GM21786 (cell line): ENCODE data around the gene ABHD12.
A peak's percentile ranks its signal among the peaks of the same experiment; 100 is the strongest.

Experiments used
- ATAC-seq: cut with Tn5 transposase; IDR thresholded peaks from one replicate; pipeline ENCODE4 v1.9.1; 2021; ENCODE audit not compliant: unreplicated experiment

Gene ABHD12

DNA sequence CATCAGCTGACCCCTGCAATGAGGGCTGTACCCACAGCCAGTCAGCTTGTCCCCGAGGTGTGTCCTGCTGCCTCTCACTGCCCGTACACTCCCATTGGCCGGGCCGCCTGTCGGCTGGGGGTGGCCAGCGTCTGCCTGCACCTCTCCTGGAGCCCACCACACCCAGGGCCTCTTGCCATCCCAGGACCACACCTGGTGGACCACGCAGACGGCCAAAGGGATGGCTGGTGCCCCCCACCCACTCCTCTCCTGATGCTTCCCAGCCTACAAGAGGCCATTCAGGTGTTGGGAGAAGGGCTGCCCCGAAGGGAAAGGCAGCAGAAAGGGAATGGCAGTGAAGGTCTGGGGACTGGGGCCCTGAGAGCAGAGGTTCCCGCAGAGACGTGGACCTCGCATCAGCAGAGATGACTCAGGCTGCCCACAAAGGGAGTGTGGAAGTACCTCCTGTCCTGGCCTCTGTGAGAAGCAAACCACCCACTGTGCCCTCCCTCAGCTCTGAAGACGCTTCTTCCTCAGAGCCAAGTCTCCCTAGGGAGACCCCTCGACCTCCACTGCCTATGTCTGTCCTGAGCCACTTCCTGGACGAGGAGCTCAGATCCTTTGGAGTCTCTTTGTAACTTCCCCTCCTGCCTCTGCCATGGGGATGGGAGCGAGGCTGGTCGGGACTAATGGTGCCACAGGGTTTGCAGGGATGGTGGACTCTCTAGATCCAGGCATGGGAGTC is 81.8 kb downstream of the ABHD12 start:
- ATAC-seq = no peak

DNA sequence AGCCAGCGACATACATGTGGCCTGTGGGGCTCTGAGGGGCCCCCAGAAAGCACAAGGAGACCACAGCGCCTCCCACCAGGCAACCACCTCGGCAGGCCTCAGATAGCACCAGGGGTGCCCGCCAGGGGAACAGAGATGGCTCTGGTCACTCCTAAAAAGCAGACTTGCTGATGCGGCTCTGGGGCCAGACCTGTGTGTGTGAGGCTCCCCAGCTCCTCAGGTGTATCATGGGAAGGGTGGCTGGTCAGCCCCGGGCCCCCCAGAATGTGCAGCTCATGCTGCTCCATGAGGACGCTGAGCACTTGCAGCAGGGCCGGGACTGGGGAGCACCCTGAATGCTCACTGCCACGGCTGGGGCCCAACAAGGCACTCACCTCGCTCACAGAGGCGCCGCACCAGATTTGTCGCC is 82.5 kb downstream of the ABHD12 start:
- no peak for ATAC-seq

DNA sequence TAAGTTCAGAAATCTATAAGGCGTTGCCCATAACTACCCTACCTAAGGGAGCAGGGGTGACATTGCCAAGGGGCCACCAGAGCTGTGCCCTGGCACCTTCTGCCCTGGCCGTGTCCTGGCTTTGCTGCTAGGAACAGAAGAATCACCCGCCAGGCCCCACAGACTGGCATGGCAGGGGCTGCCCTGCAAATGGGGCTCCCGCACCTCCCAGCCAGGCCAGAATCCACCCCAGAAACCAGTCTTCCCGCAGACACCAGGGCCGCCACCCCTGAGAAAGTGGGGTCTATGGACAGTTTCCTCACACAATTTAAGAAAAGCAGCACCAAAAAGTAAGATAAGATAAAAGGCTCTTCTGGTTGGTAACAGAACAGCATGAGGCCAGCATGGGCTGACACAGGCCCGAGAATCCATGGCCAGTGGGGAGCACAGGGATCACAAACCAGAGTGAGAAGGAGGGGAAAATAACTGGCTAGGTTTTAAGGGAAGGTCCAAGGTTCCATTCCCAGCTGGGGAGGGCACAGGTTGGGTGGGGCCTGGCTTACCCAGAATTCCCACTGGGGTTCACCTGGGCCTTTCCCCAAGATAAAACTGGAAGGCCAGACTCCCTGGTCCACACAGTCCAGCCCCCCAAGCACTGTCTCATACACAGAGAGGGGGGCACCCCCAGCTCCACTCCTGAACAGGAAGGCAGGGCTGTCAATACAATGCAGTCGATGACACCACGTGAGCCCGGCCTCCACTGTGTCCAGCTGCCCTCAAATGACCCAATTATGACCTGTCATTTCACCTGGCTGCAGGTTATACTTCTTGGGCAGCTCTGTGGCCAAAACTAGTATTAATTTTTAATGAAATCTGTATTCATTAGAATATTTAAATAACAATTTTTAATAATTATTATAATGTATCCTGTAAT is 83.4 kb downstream of the ABHD12 start:
- ATAC-seq = no peak

DNA sequence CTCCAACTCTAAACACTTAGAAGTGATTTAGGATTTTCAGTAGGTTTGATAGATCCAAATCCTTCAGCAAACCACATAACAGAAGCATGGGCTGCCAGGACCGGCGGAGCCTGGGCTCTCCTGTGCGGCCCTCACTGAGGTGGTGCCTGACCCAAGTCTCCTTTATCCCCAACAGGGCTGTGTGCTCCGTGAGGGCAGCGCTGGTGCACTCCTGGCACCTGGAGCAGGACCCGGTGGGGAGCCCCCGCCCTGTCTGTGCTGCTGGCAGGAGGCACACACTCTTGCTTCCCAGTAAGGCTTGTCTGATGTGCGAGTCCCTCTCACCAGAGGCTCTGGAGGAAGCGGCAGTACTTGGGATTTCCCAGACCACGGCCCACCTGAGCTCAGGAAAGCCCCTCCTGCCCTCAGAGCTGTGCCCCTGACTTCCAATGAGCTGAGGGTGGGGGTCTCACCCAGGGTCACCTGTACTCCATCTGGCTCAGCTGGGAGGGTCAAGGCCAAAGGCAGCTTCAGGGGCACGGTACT is 86.5 kb downstream of the ABHD12 start:
- ATAC-seq = no peak

DNA sequence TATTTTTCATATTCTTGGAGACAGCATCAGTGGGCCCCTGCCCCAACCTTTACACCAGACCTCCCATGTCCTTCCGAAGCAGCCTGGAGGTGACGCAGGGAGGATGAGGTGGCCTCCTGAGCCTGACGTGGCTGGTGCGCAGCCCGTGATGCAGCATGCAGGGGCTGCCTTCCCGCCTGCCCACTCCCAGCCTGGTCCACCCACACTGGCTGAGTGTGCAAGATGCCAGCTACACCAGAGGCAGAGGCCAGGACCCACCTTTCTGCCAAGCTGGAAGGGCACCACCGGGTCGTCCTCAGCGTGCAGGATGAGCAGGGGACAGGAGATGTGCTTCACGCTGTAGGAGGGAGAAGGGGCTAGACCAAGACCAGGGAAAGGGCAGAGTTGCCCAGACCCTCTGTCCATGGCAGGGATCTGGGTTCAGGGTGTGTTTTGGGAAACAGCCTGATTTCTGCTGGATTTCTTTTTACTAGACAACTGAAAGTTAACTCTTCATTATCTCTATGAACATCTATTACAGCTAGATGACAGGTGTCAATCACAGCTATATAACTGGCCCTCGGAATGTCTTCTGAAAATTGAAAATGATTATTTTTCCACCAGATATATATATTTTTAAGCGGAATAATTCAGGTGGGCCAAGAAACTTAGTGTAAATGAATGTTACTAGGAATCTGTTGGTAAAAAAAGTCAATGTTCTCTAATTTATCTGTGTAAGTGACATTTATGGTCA is 87.2 kb downstream of the ABHD12 start:
- no peak for ATAC-seq

DNA sequence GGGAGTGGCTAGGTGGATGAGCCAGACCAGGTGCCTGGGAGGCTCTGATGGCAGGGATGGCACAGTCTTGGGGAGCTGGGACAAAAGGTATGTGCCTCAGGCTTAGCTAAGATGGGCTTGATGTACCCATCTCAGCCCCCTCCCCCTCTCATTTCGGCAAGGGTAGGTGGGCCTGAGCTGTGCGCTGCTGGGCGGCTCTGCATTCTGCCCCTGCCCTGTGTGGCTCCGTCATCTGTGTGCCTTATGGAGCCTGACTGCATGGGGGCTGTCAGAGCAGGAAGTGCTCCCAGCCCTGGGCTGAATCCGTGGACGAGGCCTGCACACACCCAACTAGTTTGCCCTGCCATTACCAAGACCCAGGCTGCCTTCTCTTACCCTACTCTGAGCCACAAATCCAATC is 88.0 kb downstream of the ABHD12 start:
- ATAC-seq = no peak

DNA sequence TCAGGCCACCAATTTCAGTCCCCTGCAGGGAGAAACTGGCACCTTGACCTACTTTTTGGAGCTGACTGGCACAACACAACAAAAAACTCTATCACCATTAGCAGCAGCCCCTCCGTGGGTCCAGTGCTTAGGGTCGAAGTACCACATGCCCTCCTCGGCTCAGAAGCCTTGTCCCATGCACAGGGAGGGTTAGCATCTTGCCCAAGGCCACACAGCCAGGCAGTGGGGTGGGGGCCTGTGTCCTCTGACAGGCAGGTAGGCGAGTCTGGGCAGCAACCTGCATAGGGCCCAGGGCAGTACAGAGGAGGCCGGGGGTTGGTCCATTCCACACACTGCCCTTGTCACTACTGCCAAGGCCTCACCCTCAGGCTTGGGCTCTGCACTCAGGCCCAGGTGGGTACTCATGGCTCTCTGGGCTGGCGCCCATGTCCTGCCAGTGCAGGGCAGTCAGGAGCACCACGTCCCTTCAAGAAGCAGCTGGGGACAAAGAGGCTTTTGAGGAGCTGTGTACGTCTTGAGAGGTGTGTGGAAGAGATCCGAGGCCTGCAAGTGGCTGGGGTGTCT is 89.2 kb downstream of the ABHD12 start:
- no peak for ATAC-seq

DNA sequence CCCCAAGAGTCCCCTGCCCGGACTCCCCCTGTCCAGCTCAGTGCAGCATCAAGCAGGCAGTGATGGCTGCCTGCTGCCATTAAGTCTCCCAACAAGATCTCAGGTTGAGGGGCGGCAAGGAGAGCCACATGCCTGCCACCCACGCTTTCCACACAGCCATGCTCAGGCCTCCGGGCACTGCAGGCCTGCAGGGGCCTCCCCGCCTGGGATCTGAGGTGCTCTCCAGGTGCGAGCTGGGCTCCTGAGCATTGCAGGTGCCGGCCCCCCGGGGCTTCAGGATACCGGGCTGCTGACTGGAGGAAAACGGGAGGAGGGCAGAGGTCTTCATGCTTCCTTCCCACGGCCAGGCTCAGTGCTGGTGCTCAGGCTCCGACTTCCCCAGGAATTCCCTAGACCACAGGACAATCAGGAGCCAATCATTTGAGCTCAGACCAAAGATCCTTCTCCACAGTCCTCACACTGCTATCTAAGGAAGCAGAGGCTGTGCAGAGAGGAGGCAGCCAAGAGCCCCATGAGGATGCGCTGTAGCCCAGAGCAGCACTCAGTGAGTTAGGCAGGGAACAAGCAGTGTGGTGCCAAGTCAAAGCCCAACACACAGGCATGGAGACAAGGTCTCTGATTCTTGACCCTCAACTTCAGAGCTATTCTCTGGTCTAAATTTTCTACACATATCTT is 90.0 kb downstream of the ABHD12 start:
- ATAC-seq = no peak

DNA sequence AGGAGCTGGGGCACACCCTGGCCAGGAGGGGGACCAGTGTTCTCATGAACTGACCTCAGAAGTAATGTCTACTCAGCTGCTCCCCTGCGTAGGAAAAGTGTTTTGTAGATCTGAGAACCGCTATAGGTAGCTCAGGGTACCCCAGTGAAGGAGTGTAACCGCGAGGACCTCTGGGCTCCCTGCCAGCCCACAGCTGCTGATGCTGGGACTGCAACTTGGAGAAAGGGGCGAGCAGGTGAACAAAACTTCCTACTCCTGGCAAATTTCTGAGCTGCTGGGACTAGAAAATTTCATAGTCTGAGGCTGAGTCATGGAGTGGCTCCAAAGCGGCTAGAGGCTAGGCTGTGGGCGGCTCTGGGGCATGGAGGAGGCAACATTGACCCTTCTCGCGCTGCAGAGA is 90.8 kb downstream of the ABHD12 start:
- ATAC-seq = no peak

DNA sequence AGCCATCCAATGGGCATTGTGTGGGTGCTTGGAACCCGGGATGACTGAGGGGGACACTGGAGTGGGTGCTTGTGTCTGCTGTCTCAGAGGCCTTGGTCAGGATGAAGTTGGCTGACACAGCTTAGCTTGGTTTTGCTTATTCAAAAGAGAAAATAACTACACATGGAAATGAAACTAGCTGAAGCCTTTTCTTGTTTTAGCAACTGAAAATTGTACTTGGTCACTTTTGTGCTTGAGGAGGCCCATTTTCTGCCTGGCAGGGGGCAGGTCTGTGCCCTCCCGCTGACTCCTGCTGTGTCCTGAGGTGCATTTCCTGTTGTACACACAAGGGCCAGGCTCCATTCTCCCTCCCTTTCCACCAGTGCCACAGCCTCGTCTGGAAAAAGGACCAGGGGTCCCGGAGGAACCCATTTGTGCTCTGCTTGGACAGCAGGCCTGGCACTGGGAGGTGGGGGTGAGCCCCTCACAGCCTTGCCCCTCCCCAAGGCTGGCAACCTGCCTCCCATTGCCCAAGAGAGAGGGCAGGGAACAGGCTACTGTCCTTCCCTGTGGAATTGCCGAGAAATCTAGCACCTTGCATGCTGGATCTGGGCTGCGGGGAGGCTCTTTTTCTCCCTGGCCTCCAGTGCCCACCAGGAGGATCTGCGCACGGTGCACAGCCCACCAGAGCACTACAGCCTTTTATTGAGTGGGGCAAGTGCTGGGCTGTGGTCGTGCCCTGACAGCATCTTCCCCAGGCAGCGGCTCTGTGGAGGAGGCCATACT is 93.3 kb downstream of the ABHD12 start:
- ATAC-seq = peak; percentile 73

DNA sequence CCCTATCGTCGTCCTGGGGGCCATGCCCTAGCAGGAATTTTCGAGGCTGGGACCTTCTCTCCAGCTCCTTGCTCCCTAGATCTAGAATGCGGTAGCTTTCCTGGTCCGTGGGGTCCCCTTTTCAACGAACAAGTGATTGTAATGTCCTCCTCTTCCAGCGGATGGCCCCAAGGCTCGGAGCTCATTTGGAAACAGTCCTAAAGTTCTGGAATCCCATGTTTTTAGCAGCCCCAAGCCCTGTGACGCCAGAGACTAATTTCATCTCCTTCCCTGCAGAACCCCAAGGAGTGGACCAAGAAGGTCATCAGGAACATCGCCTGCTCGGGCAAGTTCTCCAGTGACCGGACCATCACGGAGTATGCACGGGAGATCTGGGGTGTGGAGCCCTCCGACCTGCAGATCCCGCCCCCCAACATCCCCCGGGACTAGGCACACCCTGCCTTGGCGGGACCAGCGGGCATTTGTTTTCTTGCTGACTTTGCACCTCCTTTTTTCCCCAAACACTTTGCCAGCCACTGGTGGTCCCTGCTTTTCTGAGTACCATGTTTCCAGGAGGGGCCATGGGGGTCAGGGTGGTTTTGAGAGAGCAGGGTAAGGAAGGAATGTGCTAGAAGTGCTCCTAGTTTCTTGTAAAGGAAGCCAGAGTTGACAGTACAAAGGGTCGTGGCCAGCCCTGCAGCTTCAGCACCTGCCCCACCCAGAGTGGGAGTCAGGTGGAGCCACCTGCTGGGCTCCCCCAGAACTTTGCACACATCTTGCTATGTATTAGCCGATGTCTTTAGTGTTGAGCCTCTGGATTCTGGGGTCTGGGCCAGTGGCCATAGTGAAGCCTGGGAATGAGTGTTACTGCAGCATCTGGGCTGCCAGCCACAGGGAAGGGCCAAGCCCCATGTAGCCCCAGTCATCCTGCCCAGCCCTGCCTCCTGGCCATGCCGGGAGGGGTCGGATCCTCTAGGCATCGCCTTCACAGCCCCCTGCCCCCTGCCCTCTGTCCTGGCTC is 94.2 kb downstream of the ABHD12 start:
- peak; percentile 32 for ATAC-seq

DNA sequence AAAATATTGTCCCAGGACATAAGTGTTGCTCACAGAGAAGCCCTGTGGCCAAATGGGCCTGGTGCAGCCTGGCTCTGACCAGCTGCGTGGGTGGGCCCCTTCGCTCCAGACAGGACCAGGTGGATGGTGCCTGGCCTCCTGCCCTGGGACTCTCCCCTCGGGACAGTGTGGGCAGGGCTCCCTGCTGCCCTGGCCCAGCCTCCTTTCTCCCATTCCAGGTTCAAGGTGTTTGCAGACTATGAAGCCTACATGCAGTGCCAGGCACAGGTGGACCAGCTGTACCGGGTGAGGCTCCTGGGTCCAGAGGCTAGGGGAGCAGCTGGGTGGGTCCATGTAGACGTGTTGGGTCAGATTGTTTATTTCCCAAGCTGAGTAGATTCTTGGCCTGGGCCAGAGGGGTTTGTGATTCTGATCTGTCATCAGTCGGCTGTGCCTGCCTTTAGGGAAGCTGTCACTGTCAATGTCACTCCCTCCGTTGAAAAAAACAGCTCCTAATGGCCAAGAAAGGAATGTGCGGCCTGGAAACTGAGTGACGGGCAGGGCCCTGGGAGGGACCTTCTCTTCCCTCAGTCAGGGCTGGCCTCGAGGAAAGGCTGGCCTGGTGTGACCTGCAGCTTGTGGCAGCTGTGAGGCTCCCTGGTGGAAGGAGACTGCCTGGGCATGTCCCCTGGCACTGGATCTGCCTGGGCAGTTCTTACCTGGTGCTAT is 95.1 kb downstream of the ABHD12 start:
- no peak for ATAC-seq

DNA sequence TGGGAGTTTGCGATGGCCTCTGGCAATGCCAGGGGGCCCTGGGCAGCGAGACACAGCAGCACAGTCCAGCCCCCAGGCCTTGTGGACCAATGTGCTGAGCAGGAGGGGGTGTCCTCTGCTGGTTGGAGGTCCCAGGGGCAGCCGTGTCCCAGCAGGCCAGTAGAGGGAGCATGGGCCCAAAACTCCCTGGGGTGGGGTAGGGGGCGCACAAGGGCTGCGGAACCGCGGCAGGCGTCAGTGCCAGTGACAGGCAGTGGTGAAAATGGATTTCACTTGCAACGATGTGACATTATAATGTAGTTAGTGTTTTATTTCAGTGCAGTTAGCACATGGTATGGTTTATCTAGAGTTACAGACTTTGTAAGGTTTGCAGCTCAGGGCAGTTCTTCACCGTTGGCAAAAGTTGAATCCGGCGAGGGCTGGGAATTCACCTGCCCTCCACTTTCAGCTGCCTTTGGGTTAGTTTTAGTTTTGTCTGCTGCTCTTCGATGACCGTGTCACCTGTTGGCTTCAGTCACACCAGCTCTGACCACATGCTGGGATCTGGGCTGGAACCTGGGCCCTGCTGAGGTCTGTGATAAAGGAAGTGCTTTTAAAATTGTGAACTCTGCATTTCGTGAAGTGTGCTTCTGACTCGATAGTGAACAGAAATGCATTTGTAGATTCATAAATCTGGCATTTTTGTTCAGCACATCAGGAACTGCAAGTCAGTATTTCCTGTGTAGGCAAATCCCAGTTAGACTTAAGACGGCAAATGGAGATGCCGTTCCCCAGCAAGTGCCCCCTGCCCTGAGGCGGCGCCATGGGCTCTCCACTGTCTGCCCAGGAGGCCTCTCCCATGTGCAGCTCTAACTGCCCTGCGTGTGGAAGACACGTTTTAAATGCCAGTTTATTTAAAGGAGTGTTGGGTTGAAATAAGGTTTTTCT is 95.9 kb downstream of the ABHD12 start:
- no peak for ATAC-seq

DNA sequence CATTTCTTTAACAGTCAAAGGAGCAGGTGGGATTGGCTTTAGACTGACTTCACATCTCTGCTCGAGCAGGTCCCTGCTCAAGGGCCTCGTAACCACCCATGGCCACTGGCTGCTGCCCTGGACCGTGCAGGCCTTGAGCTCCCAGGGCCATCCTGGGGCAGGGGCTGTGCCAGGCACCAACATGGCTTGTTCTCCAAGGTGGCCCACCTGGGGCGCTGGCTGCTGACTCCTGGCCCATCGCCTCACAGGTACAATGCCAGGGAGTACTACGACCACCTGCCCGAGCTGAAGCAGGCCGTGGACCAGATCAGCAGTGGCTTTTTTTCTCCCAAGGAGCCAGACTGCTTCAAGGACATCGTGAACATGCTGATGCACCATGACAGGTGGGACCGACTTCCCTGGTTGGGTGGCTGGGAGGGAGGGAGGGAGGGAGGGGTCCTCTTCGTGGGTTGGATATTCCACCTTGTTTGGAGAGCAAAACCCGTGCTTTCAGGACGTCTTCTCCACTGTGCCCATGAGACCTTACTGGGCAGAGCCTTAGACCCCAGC is 96.7 kb downstream of the ABHD12 start:
- ATAC-seq = no peak

DNA sequence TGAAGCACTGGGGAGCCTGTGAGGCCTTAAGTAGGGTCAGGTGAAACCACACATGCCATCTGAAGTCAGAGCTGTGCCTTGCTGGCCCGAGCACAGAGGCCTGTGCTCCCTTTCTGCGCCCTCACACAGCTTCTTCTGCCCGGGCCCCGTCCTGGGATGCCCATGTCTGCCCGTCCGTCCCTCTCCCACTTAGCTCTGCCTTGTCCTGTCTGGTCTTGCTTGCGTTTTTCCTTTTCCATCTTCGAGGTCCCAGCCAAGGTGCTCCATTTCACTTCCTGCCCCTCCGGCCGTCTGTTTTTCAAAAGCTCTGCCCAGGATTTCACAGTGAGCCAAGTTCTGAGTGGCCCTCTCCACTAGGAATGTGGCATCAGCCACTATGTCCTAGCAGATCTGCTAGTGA is 97.1 kb downstream of the ABHD12 start:
- ATAC-seq = no peak

DNA sequence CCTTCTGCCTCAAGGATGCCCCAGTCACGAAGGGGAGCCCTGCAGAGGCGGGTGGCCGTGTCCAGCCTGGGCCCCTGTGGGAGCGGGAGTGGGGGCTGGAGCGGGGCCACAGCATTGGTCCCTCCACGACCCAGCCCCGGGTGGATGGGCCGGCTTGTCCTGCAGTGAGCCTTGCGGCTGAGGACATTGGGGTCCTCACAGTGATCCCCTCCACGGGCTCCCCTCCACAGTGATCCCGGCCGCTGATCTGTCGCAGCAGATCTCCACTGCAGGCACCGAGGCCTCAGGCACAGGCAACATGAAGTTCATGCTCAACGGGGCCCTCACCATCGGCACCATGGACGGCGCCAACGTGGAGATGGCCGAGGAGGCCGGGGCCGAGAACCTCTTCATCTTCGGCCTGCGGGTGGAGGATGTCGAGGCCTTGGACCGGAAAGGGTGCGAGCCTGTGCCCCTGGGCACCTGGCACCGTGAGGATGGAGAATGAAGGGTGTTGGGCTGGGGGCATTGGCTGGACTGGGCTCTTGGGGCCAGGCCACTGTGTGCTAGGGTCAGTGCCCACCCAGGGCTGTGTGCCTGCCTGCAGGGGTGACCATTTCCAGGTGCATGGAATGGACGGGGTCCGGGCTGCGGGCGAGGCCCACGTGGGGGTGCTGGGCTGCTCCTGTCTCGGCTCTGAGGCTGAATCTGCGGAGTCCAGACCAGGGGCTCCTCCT is 98.3 kb downstream of the ABHD12 start:
- no peak for ATAC-seq
